Measurements from ENCODE around the gene SORCS2. TPM values are rescaled to one million over a fixed set of nuclear protein-coding genes. Genes with fewer than 3 reads are reported as not detected.

Gene SORCS2
- total RNA-seq, 1 experiment from 2014 or later, result not detected

- TF ChIP-seq CTCF (IDR thresholded peaks at IDR 0.05; ENCODE audit: unreplicated experiment), result no peak
- H3K27ac Mint-ChIP-seq (ENCODE audit: low read depth, unreplicated experiment), result no peak overlapping the region
- intact Hi-C loops (cut with micrococcal nuclease), result no loop called here
- BruUV-seq (replicated peaks), result no TSS peak
- no peaks in the 10 kb centered on the region for H3K36me3 Mint-ChIP-seq (ENCODE audit: insufficient read depth, unreplicated experiment)
- peaks cover 22% of the 10 kb centered on the region for H3K27me3 Mint-ChIP-seq (ENCODE audit: insufficient read depth, unreplicated experiment)
- H3K9me3 Mint-ChIP-seq (ENCODE audit: unreplicated experiment), result peaks cover 6% of the 10 kb centered on the region
- H3K4me1 Mint-ChIP-seq (ENCODE audit: insufficient read depth, unreplicated experiment), result no peaks in the 10 kb centered on the region
- H3K4me3 Mint-ChIP-seq (ENCODE audit: unreplicated experiment), result no peak overlapping the region
- POLR2A ChIA-PET, result interaction anchor here (0.7 kb wide), 1 partner anchor 15 kb away, joined by 3 read pairs; no protein-coding TSS in a partner anchor
- CTCF ChIA-PET, result interaction anchor here (0.6 kb wide), 1 partner anchor 104 kb away, joined by 7 read pairs; no protein-coding TSS in a partner anchor
- no peak for DNase-seq (ENCODE audit: unreplicated experiment)
Observed at GRCh38 chr4:7591409-7592053, 399.2 kb downstream of the SORCS2 start.

DNA sequence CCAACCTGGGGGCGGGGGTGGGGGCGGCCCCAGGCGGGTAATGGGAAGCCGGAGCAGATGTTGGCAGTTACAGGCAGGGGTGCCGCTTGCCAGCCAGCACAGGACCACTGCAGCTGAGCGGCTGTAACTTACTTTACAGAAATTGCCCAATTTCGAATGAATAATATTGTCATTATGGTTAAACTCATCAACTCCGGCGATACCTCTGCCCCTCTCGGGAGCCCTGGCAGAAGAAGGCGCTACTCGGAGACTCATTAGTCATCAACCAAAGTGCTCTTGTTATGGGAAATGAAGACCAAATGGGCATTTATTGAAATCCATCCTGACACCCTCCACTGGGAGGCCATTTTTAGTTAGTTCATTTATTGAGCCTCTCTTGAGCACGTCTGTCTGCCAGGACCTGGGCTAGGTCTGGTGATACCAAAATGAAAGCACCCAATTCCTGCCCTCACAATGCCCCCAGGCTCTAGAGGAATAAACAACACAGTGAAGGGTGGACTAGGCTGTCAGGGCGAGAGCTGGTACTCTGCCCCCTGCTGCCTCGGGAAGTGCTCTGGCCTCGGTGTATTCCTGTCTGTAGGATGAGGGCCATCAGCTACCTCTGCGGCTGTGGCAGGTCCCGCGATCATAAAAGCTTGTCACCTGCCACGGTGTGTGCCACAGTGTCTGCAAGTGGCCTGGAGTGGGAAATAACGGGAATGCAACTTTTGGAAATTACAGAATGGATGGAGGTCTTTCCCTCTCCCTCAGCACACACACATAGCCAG, 401.5 kb downstream of the SORCS2 start:
- Mint-ChIP-seq H3K27ac (ENCODE audit: low read depth, unreplicated experiment) (no peak overlapping the region), H3K36me3 (ENCODE audit: insufficient read depth, unreplicated experiment) (no peaks in the 10 kb centered on the region), H3K9me3 (ENCODE audit: unreplicated experiment) (no peaks in the 10 kb centered on the region), H3K4me1 (ENCODE audit: insufficient read depth, unreplicated experiment) (no peaks in the 10 kb centered on the region), H3K27me3 (ENCODE audit: insufficient read depth, unreplicated experiment) (peaks cover 44% of the 10 kb centered on the region), H3K4me3 (ENCODE audit: unreplicated experiment) (no peak overlapping the region)
- CTCF ChIA-PET, result no interaction called here
- no TSS peak for BruUV-seq (replicated peaks)
- no peak for DNase-seq (ENCODE audit: unreplicated experiment)
- POLR2A ChIA-PET, result interaction anchor here (0.6 to 1.0 kb wide), 2 partner anchors 8 to 114 kb away, joined by 3 read pairs; no protein-coding TSS in a partner anchor
- TF ChIP-seq CTCF (IDR thresholded peaks at IDR 0.05; ENCODE audit: unreplicated experiment), result no peak
- intact Hi-C loops (cut with micrococcal nuclease), result no loop called here

GRCh38 chr4:7595934-7596461, 403.7 kb downstream of the SORCS2 start:
- H3K27ac Mint-ChIP-seq (ENCODE audit: low read depth, unreplicated experiment), result no peak overlapping the region
- peaks cover 47% of the 10 kb centered on the region for H3K27me3 Mint-ChIP-seq (ENCODE audit: insufficient read depth, unreplicated experiment)
- H3K4me3 Mint-ChIP-seq (ENCODE audit: unreplicated experiment), result no peak overlapping the region
- no peak for DNase-seq (ENCODE audit: unreplicated experiment)
- ChIA-PET POLR2A (no interaction called here), CTCF (interaction anchor here (0.5 to 0.7 kb wide), 2 partner anchors 20 to 1131 kb away, joined by 3 to 6 read pairs; no protein-coding TSS in a partner anchor)
- no peak for TF ChIP-seq CTCF (IDR thresholded peaks at IDR 0.05; ENCODE audit: unreplicated experiment)
- intact Hi-C loops (cut with micrococcal nuclease), result no loop called here
- no peaks in the 10 kb centered on the region for H3K9me3 Mint-ChIP-seq (ENCODE audit: unreplicated experiment)
- BruUV-seq (replicated peaks), result no TSS peak
- H3K4me1 Mint-ChIP-seq (ENCODE audit: insufficient read depth, unreplicated experiment), result no peaks in the 10 kb centered on the region
- no peaks in the 10 kb centered on the region for H3K36me3 Mint-ChIP-seq (ENCODE audit: insufficient read depth, unreplicated experiment)

GRCh38 chr4:7596918-7597606, 404.7 kb downstream of the SORCS2 start:
- no peak for TF ChIP-seq CTCF (IDR thresholded peaks at IDR 0.05; ENCODE audit: unreplicated experiment)
- intact Hi-C loops (cut with micrococcal nuclease), result no loop called here
- ChIA-PET CTCF (interaction anchor here (0.6 to 0.7 kb wide), 2 partner anchors 21 to 51 kb away, joined by 3 read pairs; no protein-coding TSS in a partner anchor), POLR2A (no interaction called here)
- no peaks in the 10 kb centered on the region for H3K4me1 Mint-ChIP-seq (ENCODE audit: insufficient read depth, unreplicated experiment)
- BruUV-seq (replicated peaks), result no TSS peak
- no peaks in the 10 kb centered on the region for H3K36me3 Mint-ChIP-seq (ENCODE audit: insufficient read depth, unreplicated experiment)
- H3K9me3 Mint-ChIP-seq (ENCODE audit: unreplicated experiment), result no peaks in the 10 kb centered on the region
- no peak for DNase-seq (ENCODE audit: unreplicated experiment)
- H3K4me3 Mint-ChIP-seq (ENCODE audit: unreplicated experiment), result no peak overlapping the region
- H3K27ac Mint-ChIP-seq (ENCODE audit: low read depth, unreplicated experiment), result no peak overlapping the region
- peaks cover 47% of the 10 kb centered on the region for H3K27me3 Mint-ChIP-seq (ENCODE audit: insufficient read depth, unreplicated experiment)

Measured in MCF 10A (cell line).